ENCODE data around the gene PPP4R1. TPM values are rescaled to one million over a fixed set of nuclear protein-coding genes. Genes with fewer than 3 reads are reported as not detected.

PPP4R1 gene
- total RNA-seq, 1 donor from 2014 or later: 132 TPM

- Mint-ChIP-seq H3K36me3 (ENCODE audit: low read depth, unreplicated experiment) (peaks cover 32% of the 10 kb centered on the region), H3K4me1 (ENCODE audit: low read depth, unreplicated experiment) (peaks cover 8% of the 10 kb centered on the region), H3K27ac (ENCODE audit: unreplicated experiment) (no peak overlapping the region), H3K27me3 (ENCODE audit: low read depth, unreplicated experiment) (no peaks in the 10 kb centered on the region), H3K4me3 (ENCODE audit: unreplicated experiment) (no peak overlapping the region), H3K9me3 (ENCODE audit: unreplicated experiment) (no peaks in the 10 kb centered on the region)
- no peak overlapping the region for H3K4me2 ChIP-seq (ENCODE audit: low read length)
- peaks cover 3% of the 10 kb centered on the region for H3K36me3 ChIP-seq (ENCODE audit: insufficient read depth, low read length)
- TF ChIP-seq CTCF (IDR thresholded peaks at IDR 0.05; ENCODE audit: insufficient read depth, low read depth, low read length) (no peak), EZH2 (IDR thresholded peaks at IDR 0.05; ENCODE audit: insufficient read depth, low read length) (no peak)
- H3K27ac ChIP-seq (ENCODE audit: low read depth, low read length): no peak overlapping the region
- H2AFZ ChIP-seq (ENCODE audit: low read depth, low read length): no peak overlapping the region
- no peak for DNase-seq (ENCODE audit: low read depth)
- no peak overlapping the region for H3K4me3 ChIP-seq (ENCODE audit: insufficient read depth, low read depth, low read length)
- H3K27me3 ChIP-seq (ENCODE audit: insufficient read depth, low read length): no peaks in the 10 kb centered on the region
- no peaks in the 10 kb centered on the region for H3K9me3 ChIP-seq (ENCODE audit: insufficient read depth, low read depth, low read length)
- peaks cover 7% of the 10 kb centered on the region for H4K20me1 ChIP-seq (ENCODE audit: insufficient read depth, low read length)
- no peak overlapping the region for H3K9ac ChIP-seq (ENCODE audit: low read length)
- FAIRE-seq: no peak
- peaks cover 13% of the 10 kb centered on the region for H3K4me1 ChIP-seq (ENCODE audit: insufficient read depth, low read length)
- H3K79me2 ChIP-seq (ENCODE audit: insufficient read depth, low read length): no peaks in the 10 kb centered on the region
Measured at GRCh38 chr18:9537677-9538076, 76.7 kb downstream of the PPP4R1 start.

- Mint-ChIP-seq H3K27ac (ENCODE audit: unreplicated experiment) (no peak overlapping the region), H3K4me1 (ENCODE audit: low read depth, unreplicated experiment) (peaks cover 15% of the 10 kb centered on the region)
Measured at GRCh38 chr18:9536354-9537152, 77.8 kb downstream of the PPP4R1 start.

More at GRCh38 chr18:9536354-9537152, 77.8 kb downstream of the PPP4R1 start:
- Histone ChIP-seq H3K4me2 (ENCODE audit: low read length) (no peak overlapping the region), H3K4me1 (ENCODE audit: insufficient read depth, low read length) (peaks cover 13% of the 10 kb centered on the region), H3K36me3 (ENCODE audit: insufficient read depth, low read length) (peaks cover 3% of the 10 kb centered on the region), H3K4me3 (ENCODE audit: insufficient read depth, low read depth, low read length) (no peak overlapping the region), H3K27ac (ENCODE audit: low read depth, low read length) (no peak overlapping the region), H3K9me3 (ENCODE audit: insufficient read depth, low read depth, low read length) (no peaks in the 10 kb centered on the region), H3K9ac (ENCODE audit: low read length) (no peak overlapping the region), H2AFZ (ENCODE audit: low read depth, low read length) (no peak overlapping the region), H4K20me1 (ENCODE audit: insufficient read depth, low read length) (peaks cover 7% of the 10 kb centered on the region), H3K27me3 (ENCODE audit: insufficient read depth, low read length) (no peaks in the 10 kb centered on the region), H3K79me2 (ENCODE audit: insufficient read depth, low read length) (no peaks in the 10 kb centered on the region)
- Mint-ChIP-seq H3K27me3 (ENCODE audit: low read depth, unreplicated experiment) (no peaks in the 10 kb centered on the region), H3K9me3 (ENCODE audit: unreplicated experiment) (no peaks in the 10 kb centered on the region), H3K36me3 (ENCODE audit: low read depth, unreplicated experiment) (peaks cover 38% of the 10 kb centered on the region), H3K4me3 (ENCODE audit: unreplicated experiment) (no peak overlapping the region)
- no peak for TF ChIP-seq CTCF (IDR thresholded peaks at IDR 0.05; ENCODE audit: insufficient read depth, low read depth, low read length)
- DNase-seq (ENCODE audit: low read depth) (no peak), FAIRE-seq (no peak)

Data from astrocyte (in vitro differentiated cells and primary cell).